HepG2 (cell line): ENCODE results near the gene AP4M1. TPM values are rescaled to one million over a fixed set of nuclear protein-coding genes. Genes with fewer than 3 reads are reported as not detected.

Source experiments
- ARID3A ChIP-seq: IDR thresholded peaks from 2 replicates; pipeline ENCODE4 v1.6.1; 2012; ENCODE audit warnings: low read depth, low read length, improper control_type of control experiment
- ERF ChIP-seq: IDR thresholded peaks from 2 replicates; pipeline ENCODE4 v1.6.1; 2018; ENCODE audit warnings: missing biosample characterization, missing genetic modification reagents
- ETS1 ChIP-seq: sonication (generic); formaldehyde crosslinking; IDR thresholded peaks from 2 replicates; pipeline ENCODE4 v1.4.0; 2020; ENCODE audit warnings: missing genetic modification reagents
- FOXA3 ChIP-seq: IDR thresholded peaks from 2 replicates; pipeline ENCODE4 v1.6.1; 2016; ENCODE audit warnings: missing genetic modification reagents, missing compliant biosample characterization
- HIC2 ChIP-seq: sonication (generic); formaldehyde crosslinking; IDR thresholded peaks from 2 replicates; pipeline ENCODE4 v1.9.0; 2022; ENCODE audit warnings: low read depth, missing genetic modification reagents
- MTF1 ChIP-seq: sonication (generic); formaldehyde crosslinking; IDR thresholded peaks from 2 replicates; pipeline ENCODE4 v1.5.0; 2020; ENCODE audit warnings: missing genetic modification reagents
- NR2F1 ChIP-seq, 2 experiments: fragments of 450-650 bp in 1 of 2; formaldehyde crosslinking in 1 of 2; IDR thresholded peaks; 2 replicates each; pipeline versions ENCODE4 v1.5.0 to v1.6.1; 2016 to 2020; ENCODE audit warnings: mild to moderate bottlenecking in 1 of 2, missing compliant biosample characterization in 1 of 2, missing genetic modification reagents in 1 of 2, moderate library complexity in 1 of 2
- ZFX ChIP-seq: sonication (generic); formaldehyde crosslinking; IDR thresholded peaks from 2 replicates; pipeline ENCODE4 v1.4.0; 2020; ENCODE audit warnings: mild to moderate bottlenecking, low read depth, missing genetic modification reagents, moderate library complexity
- ZNF660 ChIP-seq: sonication (generic); formaldehyde crosslinking; IDR thresholded peaks from 2 replicates; pipeline ENCODE4 v1.5.1; 2020; ENCODE audit warnings: mild to moderate bottlenecking, low read depth, missing genetic modification reagents, borderline replicate concordance
- polyA plus RNA-seq, 8 experiments: library from polyadenylated mRNA; depleted of rRNA in 3 of 8; stranded (reverse) in 7 of 8; unstranded in 1 of 8; fragments of >200 nt; fragmentation: Illumina TruSeq in 4 of 8; extraction: Trizol in 4 of 8; gene quantifications; 2 replicates each; pipeline versions ENCODE4 v1.2.1 to v1.2.3, GENCODE V29; 2011 to 2016; ENCODE audit warnings: low read depth in 4 of 8, missing spikeins in 1 of 8, mixed read lengths in 1 of 8; ENCODE audit not compliant: insufficient read depth in 1 of 8
- total RNA-seq, 5 experiments: library from RNA; depleted of rRNA; stranded (reverse); fragments of >200 nt; fragmentation: Illumina TruSeq; extraction: Trizol; gene quantifications; 2 replicates each; pipeline ENCODE4 v1.2.3, GENCODE V29; 2016; ENCODE audit warnings: low read depth in 1 of 5
- TF ChIP-seq, protein P1 (sequence below): sonication (generic); formaldehyde crosslinking; IDR thresholded peaks from 2 replicates; pipeline ENCODE4 v1.5.0; 2020; ENCODE audit warnings: mild to moderate bottlenecking, missing genetic modification reagents, moderate library complexity
- TF ChIP-seq, protein P2 (sequence below): sonication (generic); formaldehyde crosslinking; IDR thresholded peaks from 2 replicates; pipeline ENCODE4 v1.4.0; 2020; ENCODE audit warnings: missing genetic modification reagents

The AP4M1 gene
- total and polyA plus RNA-seq, 2 of the 13 experiments (the other 11 are each of a cell fraction or from before 2014, with no cell fraction given): 6.3 to 9.7 TPM

DNA sequence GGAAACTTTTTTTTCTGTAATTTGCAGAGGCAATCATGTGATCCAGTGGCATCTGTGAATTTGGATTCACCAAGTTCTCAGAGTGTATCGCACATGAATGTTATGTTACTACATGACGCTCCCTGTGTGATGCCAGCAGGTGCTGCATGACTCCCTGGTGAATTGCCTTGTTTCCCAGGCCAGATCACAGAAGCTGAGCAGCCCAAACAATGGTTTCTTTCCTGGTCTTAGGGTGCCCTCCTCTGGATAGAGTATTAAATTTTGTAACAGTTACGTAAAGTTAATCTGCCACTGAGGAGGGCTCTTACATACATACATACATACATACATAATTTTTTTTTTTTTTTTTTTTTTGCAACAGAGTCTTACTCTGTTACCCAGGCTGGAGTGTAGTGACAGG is 48.2 kb upstream of the AP4M1 start (continued):
- TF ChIP-seq NR2F1 (CRISPR knock-in tag; IDR thresholded peaks at IDR 0.05): no peak
- TF ChIP-seq, protein P1, sequence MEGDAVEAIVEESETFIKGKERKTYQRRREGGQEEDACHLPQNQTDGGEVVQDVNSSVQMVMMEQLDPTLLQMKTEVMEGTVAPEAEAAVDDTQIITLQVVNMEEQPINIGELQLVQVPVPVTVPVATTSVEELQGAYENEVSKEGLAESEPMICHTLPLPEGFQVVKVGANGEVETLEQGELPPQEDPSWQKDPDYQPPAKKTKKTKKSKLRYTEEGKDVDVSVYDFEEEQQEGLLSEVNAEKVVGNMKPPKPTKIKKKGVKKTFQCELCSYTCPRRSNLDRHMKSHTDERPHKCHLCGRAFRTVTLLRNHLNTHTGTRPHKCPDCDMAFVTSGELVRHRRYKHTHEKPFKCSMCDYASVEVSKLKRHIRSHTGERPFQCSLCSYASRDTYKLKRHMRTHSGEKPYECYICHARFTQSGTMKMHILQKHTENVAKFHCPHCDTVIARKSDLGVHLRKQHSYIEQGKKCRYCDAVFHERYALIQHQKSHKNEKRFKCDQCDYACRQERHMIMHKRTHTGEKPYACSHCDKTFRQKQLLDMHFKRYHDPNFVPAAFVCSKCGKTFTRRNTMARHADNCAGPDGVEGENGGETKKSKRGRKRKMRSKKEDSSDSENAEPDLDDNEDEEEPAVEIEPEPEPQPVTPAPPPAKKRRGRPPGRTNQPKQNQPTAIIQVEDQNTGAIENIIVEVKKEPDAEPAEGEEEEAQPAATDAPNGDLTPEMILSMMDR (CRISPR knock-in tag): peak; percentile 83
- no peak for TF ChIP-seq MTF1 (CRISPR knock-in tag)
- TF ChIP-seq HIC2 (CRISPR knock-in tag): no peak
- 0 out of 2 replicates have a peak, but pooled peaks have one; percentile 28 for TF ChIP-seq ARID3A
- TF ChIP-seq ERF (CRISPR knock-in tag): 0 out of 2 replicates have a peak, but pooled peaks have one; percentile 45
- TF ChIP-seq ZFX: peak; percentile 20; the same call in 1 of the 2 replicates
- no peak for TF ChIP-seq ZNF660 (CRISPR knock-in tag)
- TF ChIP-seq FOXA3 (CRISPR knock-in tag): 0 out of 2 replicates have a peak, but pooled peaks have one; percentile 28
- TF ChIP-seq, protein P2, sequence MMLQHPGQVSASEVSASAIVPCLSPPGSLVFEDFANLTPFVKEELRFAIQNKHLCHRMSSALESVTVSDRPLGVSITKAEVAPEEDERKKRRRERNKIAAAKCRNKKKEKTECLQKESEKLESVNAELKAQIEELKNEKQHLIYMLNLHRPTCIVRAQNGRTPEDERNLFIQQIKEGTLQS (CRISPR knock-in tag): no peak
- no peak for TF ChIP-seq ETS1
